Activated CD8-positive, alpha-beta memory T cell treated with anti-CD3 and anti-CD28 coated beads for 4 hours (primary cell): Measurements from ENCODE around the gene IKBKE.

Experiments
- DNase-seq, 2 donors: peaks; one replicate each; pipeline ENCODE4 v3.0.0-alpha.2; 2020; ENCODE audit warnings: low read depth in 2 of 2

The IKBKE gene

GRCh38 chr1:206469933-206470691 is at the start of gene IKBKE:
Gene IKBKE, plus strand, starts transcription at chr1:206470476. Its CDS starts 2,752 bp downstream, at chr1:206473228.
- peak in 1 of 2 donors; percentile 9 for DNase-seq

DNA sequence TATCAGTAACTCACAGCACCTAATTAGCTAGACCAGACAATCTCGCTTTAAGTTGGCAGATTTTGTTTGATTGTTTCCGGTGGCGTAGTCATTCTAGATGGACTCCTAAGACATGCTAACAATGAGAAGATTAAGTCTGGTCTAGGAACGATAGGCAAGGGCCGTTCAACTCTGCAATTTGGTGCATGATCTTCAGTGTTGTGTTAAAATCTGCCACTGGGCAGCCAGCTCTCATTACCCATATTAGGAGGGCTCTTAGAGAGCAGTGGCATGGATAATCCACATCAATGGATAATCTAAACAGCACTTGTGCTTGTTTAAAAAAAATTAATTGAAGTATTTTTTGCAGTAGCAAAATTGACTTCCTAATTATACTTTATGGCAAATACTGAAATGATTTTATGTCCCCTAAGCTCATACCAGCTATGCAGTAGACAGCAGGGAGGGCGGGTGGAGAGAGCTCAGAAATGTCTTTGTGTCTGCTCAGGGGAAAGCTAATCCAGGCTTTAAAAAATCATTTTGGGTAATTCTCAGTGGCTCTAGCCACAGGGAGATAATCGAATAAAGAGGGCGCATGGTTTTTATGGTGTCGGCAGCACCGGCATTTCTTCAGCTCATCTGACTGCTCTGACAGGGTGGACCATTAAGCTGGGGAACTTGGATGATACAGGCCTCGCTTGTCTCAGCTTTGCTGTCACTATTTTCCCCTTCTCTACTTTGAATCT is 48.5 kb upstream of the IKBKE start:
- DNase-seq: no peak

GRCh38 chr1:206422525-206422924 is 47.8 kb upstream of the IKBKE start:
- DNase-seq: no peak

GRCh38 chr1:206427291-206427690 is 43.0 kb upstream of the IKBKE start:
- no peak for DNase-seq

DNA sequence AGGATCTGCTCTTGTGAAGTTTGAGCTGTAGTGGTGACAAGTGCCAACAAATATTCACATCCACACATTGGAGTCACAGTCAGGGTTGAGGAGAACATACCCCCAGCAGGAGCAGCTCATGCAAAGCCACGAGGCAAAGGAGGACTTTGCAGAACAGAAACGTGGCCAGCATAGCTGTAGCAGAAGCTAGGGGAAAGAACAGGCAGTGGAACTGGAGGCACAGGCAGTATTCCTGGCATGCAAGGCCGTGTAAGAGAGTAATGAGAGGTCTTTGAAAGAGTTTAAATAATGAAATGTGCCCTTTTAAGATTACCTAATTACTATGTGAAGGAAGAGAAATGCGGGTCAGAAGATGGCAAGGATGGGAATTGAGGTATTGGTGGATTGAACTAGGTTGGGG is 40.9 kb upstream of the IKBKE start:
- no peak for DNase-seq

DNA sequence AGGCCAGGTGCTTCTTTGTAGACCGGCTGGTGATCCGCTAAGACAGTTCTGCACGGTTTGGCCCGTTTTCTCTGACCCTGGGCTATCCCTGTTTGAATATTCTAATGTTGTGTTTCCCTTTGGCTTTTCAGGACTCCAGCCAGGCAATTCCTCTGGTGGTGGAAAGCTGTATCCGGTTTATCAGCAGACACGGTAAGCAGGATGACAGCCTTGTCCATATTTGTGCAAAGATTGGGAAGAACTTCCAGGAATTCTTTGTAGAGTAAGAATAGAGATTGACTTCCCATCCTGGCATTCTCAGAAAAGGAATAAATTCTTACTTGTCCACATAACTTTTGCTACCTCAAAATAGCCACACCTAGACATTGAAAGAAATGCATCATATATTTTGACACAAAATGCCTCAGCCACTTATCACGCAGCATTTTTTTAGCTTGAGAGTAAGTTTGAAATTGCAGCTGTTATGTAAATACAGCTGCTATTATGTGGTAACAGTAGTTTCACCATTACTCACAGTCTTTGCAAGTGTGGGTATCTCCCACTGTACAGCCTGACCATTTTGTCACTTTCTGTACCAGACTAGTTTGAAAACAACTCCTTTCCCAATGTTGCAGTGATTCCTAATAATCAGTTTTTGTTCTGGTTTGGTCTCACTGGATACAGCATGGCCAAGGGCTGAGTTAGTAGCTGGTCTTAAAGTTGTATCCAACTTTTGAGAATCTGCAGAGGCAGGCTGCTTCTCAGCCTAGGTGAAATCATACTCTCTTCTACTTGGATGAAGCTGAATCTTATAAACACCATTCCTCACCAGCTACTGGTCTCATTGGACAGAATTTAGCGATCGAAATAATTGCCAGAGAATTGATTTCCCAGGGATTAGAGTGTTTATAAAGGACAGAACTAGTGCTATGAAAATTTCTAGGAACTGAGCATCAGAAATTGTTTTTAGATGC is 40.0 kb upstream of the IKBKE start:
- no peak for DNase-seq

DNA sequence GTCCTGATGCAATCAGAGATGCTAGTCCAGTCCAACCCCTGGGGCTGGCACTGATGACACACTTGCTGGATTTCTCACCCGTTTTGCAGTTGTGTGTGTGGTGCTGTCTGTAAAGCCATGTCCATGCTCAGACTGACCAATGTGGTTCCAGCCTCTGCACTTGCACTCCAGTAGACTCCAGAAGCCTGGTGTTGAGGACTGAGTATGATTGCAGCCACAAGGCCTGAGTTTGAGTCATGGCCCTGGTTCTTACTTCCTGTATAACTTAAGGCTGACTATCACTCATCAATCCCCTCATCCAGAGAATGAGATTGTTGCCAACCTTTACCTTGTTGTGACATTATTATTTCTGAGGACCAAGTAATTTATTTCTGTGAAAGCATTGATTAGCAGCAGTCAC is 34.8 kb upstream of the IKBKE start:
- no peak for DNase-seq

GRCh38 chr1:206438554-206438953 is 31.7 kb upstream of the IKBKE start:
- no peak for DNase-seq

- DNase-seq: no peak
Observed at GRCh38 chr1:206439205-206439604, 31.1 kb upstream of the IKBKE start.

- DNase-seq: no peak
Observed at GRCh38 chr1:206441336-206441967, 28.8 kb upstream of the IKBKE start.

GRCh38 chr1:206442101-206442500 is 28.2 kb upstream of the IKBKE start:
- DNase-seq: no peak

- no peak for DNase-seq
Observed at GRCh38 chr1:206445116-206445515, 25.2 kb upstream of the IKBKE start.

GRCh38 chr1:206445911-206446356 is 24.3 kb upstream of the IKBKE start:
- DNase-seq: no peak

GRCh38 chr1:206446688-206447421 is 23.4 kb upstream of the IKBKE start:
- DNase-seq: no peak

DNA sequence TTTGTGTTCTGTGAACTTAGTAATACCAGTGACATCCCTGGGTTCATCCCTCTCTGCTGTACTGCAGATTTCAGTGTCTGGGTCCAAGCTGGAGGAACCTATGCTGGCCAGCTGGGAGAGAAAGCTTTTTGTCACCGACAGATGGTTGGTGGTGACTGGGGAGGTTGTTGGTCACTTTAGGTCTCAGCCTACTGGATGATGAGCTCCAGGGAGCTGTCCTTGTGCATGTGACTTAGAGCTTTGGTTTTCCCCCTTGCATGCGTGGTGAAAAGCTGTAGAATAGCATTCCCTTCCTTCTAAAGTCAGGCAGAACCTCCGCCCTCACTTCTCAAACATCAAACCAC is 22.9 kb upstream of the IKBKE start:
- no peak for DNase-seq

DNA sequence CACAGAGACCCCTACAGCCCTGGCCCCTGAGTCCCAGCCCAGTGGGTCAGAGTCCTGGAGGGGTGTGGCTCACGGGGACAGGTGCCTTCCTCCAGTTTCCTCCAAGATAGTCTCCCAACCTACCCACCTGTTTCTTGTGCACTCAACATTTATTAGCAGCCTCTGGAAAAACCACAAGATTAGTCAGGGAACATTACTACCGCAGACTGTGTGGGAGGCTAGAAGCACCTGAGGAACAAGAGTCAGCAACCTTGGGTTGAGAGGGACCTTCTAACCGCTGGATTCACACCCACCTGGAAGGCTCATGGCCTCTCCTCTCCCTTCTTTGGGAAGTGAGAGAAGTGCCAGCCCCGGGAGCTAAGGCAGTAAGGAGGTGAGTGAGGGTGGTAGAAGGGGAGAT is 22.5 kb upstream of the IKBKE start:
- DNase-seq: no peak

- DNase-seq: no peak
Observed at GRCh38 chr1:206448471-206448870, 21.8 kb upstream of the IKBKE start.

DNA sequence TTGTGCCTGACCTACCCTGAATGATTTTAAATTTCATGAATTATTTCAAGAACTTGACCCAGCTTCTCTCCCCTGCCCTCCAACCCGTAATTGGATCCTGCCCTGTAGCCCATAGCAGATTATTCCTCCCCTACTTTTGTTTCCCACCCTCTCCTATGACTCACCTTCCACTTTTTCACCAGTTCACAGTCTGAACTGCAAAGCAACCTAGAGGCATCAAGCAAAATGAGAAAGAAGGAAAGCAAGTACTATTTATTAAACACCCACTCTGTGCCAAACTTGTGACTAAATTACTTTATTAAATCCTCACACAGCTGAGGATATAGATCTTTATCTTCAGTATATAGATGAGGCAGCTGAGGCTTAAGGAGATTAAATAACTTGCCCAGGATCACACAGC is 20.7 kb upstream of the IKBKE start:
- no peak for DNase-seq

DNA sequence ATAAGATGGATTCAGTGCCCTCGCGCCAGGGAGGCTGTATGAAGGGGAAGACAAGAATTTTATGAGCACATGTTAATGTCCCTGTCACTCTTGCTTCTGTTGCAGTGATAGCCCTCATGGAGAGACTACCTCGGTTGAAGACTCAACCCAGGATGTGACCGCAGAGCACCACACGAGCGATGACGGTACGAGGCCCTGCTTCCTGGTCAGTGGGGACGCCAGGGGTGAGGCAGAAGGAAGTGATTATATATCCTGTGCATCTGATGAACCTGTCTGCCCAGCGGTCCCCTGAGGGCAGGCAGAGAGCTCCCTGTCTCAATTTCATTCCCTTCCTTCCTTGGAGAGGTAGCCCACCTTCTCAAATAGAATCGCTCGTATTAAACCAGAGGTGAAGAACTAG is 20.0 kb upstream of the IKBKE start:
- no peak for DNase-seq

- DNase-seq: no peak
Observed at GRCh38 chr1:206451134-206451686, 19.1 kb upstream of the IKBKE start.

GRCh38 chr1:206453111-206453510 is 17.2 kb upstream of the IKBKE start:
- DNase-seq: no peak
